GDM1 (cell line): Measurements from ENCODE around the gene CDHR3.

Source experiments
- DNase-seq: peaks from one replicate; lab custom pipeline; 2025; lab: John Stamatoyannopoulos, UW

CDHR3 gene

GRCh38 chr7:106065575-106066500, 102.8 kb downstream of the CDHR3 start:
- DNase-seq: no peak

GRCh38 chr7:106067678-106068077, 104.6 kb downstream of the CDHR3 start:
- DNase-seq: no peak

- no peak for DNase-seq
Measured at GRCh38 chr7:106068538-106068961, 105.5 kb downstream of the CDHR3 start.

- DNase-seq: no peak
Measured at GRCh38 chr7:106068986-106069385, 105.9 kb downstream of the CDHR3 start.

GRCh38 chr7:106069471-106070200, 106.6 kb downstream of the CDHR3 start:
- DNase-seq: no peak

GRCh38 chr7:106070201-106070551, 107.1 kb downstream of the CDHR3 start:
- DNase-seq: no peak

- no peak for DNase-seq
Measured at GRCh38 chr7:106070567-106071254, 107.6 kb downstream of the CDHR3 start.

- DNase-seq: peak; percentile 93
Measured at GRCh38 chr7:106071356-106071998, 108.4 kb downstream of the CDHR3 start.

GRCh38 chr7:106071999-106072714, 109.1 kb downstream of the CDHR3 start:
- peak; percentile 60 for DNase-seq

- no peak for DNase-seq
Measured at GRCh38 chr7:106072715-106073091, 109.6 kb downstream of the CDHR3 start.

- no peak for DNase-seq
Measured at GRCh38 chr7:106073701-106074100, 110.6 kb downstream of the CDHR3 start.

- no peak for DNase-seq
Measured at GRCh38 chr7:106074257-106074656, 111.2 kb downstream of the CDHR3 start.

- DNase-seq: no peak
Measured at GRCh38 chr7:106075937-106076336, 112.9 kb downstream of the CDHR3 start.

GRCh38 chr7:106076537-106076936, 113.5 kb downstream of the CDHR3 start:
- no peak for DNase-seq

- DNase-seq: no peak
Measured at GRCh38 chr7:106080300-106080987, 117.4 kb downstream of the CDHR3 start.

- no peak for DNase-seq
Measured at GRCh38 chr7:106082087-106082854, 119.2 kb downstream of the CDHR3 start.
